Measurements from ENCODE around the gene ZNF443.
"Not testable (repeated sequence)": the region's sequence is repeated elsewhere in the genome, so short reads cannot be mapped to it uniquely, and the experiment has no call there.

Gene ZNF443

GRCh38 chr19:12411893-12412292, 28.9 kb downstream of the ZNF443 start:
- no peak for DNase-seq

GRCh38 chr19:12400633-12401502, 40.0 kb downstream of the ZNF443 start, which contains the start of gene ZNF799:
ZNF799 (minus strand) TSS chr19:12401271; CDS start chr19:12401070, 201 bp downstream.
- peak; percentile 87 to 92 for DNase-seq

- DNase-seq, result not testable (repeated sequence)
Observed at GRCh38 chr19:12399901-12400632, 40.8 kb downstream of the ZNF443 start.

GRCh38 chr19:12391148-12391547, 49.7 kb downstream of the ZNF443 start:
- DNase-seq, result not testable (repeated sequence)

GRCh38 chr19:12386365-12386764, 54.5 kb downstream of the ZNF443 start:
- DNase-seq, result not testable (repeated sequence)

- DNase-seq, result no peak
Observed at GRCh38 chr19:12380444-12380737, 60.4 kb downstream of the ZNF443 start.

- DNase-seq, result no peak
Observed at GRCh38 chr19:12379732-12380443, 60.9 kb downstream of the ZNF443 start.
